GOT3 (cell line): Measurements from ENCODE around the gene UFD1.
"Not testable (repeated sequence)": the region's sequence is repeated elsewhere in the genome, so short reads cannot be mapped to it uniquely, and the experiment has no call there.

Experiments
- DNase-seq: peaks from one replicate; lab custom pipeline; 2025; ENCODE audit warnings: mixed read lengths; lab: John Stamatoyannopoulos, UW

Gene UFD1

GRCh38 chr22:19448076-19448607 is 30.9 kb downstream of the UFD1 start:
- DNase-seq, result no peak

- DNase-seq, result peak; percentile 56
Observed at GRCh38 chr22:19447330-19448075, 31.5 kb downstream of the UFD1 start, which contains the start of gene C22orf39. TSS of gene C22orf39 (minus strand) at chr22:19447711. CDS start at chr22:19447688, 23 bp downstream.

- DNase-seq, result no peak
Observed at GRCh38 chr22:19446603-19447329, 32.2 kb downstream of the UFD1 start.

DNA sequence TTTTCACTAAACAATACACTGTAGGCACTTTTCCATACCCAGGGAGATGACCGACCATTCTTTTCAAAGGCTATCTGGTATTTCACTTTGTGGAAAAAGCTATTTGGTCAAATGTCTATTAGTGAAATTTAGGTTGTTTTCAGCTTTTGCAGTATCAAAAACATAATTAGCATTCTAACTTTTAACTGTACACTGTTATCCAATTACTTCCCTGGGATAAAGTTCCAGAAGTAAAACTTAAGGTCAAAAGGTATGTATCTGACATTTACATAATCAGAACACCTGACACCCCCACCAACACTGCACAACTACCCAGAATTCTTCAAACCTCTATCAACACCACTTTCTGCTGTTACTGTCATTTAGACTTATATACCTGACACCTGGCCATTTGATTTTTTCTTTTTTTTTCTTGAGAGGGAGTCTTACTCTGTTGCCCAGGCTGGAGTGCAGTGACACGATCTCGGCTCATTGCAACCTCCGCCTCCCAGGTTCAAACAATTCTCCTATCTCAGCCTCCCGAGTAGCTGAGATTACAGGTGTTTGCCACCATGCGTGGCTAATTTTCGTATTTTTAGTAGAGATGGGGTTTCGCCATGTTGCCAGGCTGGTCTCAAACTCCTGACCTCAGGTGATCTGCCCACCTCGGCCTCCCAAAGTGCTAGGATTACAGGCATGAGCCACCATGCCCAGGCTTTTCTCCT is 33.6 kb downstream of the UFD1 start:
- not testable (repeated sequence) for DNase-seq

GRCh38 chr22:19443544-19444211 is 35.3 kb downstream of the UFD1 start:
- DNase-seq, result no peak

DNA sequence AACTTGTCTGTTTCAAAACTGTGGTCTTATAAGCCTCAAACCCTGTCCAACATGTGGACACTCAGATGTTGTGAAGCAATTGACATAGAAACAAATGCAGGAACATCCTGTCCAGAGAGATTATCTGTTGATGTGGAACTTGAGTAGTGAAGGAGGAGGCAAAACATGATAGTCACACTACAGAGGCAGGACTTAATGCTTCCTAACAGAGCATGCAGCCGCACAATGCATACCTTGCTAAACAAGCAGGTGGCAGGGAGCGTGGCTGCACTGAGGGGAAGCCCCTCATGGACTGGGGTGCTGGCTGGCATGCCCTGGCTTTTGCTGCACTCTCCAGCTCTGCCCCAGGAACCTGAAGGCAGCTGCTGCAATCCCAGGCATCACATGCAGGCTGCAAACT is 36.8 kb downstream of the UFD1 start:
- no peak for DNase-seq

- DNase-seq, result no peak
Observed at GRCh38 chr22:19440411-19441195, 38.4 kb downstream of the UFD1 start.

GRCh38 chr22:19438298-19438697 is 40.7 kb downstream of the UFD1 start:
- no peak for DNase-seq

GRCh38 chr22:19436444-19437161 is 42.4 kb downstream of the UFD1 start:
- not testable (repeated sequence) for DNase-seq

- DNase-seq, result no peak
Observed at GRCh38 chr22:19434829-19435580, 44.0 kb downstream of the UFD1 start.

- DNase-seq, result no peak
Observed at GRCh38 chr22:19434401-19434800, 44.6 kb downstream of the UFD1 start.

DNA sequence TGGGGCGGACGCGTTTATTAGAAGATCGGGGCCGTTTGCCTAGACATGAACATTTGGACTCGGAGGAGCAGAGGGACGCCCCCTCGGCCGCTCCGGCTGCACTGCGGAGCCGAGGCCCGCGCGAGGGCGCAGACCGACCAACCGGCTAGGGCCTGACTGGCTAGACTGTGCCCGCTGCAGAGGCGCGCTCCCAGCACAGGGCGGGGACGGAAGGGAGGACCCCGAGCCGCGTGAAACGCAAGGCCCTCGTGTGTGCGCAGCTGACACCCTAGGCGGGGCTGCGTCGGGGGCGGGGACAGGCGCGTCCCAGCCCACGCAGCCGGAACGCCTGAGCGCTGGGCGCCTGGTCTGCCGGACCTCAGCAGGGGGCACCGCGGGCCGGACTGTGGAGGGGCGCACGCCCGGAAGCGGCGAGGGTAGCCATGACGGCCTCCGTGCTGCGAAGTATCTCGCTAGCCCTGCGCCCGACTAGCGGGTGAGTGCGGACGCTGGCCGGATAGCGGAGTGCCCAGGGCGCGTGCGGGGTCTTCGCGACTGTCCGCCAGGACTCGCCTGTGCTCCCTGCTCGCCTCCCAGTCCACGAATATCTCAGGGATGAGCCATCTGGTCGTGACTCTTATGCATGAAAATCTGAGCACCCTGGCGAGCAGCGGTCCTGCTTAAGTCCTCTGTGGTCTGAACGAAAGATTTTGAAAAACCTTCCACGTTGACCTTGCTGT is 46.7 kb downstream of the UFD1 start, which contains the start of gene MRPL40:
MRPL40 (plus strand) TSS at position 413 of the 719 bp plus-strand sequence; CDS start at position 423, 10 bp downstream.
- DNase-seq, result peak; percentile 68

- peak; percentile 68 for DNase-seq
Observed at GRCh38 chr22:19431649-19432132, 47.3 kb downstream of the UFD1 start, which contains the start of gene HIRA. TSS of gene HIRA (minus strand) at chr22:19431733. CDS start at chr22:19431476, 257 bp downstream.

- no peak for DNase-seq
Observed at GRCh38 chr22:19430890-19431541, 48.0 kb downstream of the UFD1 start.

DNA sequence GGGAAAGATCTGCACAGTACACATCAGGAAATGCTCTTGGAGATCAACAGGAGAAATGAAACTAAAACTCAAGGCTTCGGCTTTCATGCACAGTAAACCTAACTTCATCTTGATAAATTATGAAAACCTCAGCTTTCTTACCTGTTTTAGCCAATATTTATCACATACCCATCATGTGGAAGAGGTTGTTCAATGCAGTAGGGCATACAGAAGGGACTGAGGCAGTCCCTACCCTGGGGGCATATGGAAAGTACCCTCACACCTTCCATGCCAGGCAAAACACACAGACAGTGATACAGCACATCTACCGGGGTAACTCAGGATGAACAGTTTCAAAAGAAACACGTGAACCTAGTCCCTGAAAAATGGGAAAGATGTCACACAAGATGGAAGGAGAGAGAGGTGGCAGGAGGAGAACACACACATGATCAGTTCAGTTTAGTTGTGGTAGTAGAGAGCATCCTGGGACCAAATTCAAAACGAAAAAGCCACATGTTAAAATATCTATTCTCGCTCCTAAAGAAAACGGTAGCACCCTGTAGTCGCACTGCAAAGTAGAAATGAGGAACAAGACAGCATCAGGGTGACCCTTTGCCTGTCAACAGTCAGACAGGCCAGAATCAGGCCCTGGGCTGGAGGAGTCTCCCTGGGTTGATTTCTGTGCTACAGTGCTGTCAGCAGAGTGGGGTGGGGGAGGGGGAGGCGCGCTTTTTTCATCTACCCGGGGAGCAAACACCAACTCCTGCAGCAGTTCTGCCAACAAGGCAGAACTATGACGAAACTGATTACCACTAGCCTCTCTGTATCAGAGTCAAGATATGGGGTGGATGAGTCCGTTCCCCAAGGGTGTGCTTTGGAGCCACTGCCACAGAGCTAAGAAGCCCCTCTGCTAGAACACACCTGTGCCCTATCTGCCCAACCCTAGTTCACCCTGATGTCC is 48.8 kb downstream of the UFD1 start:
- no peak for DNase-seq

DNA sequence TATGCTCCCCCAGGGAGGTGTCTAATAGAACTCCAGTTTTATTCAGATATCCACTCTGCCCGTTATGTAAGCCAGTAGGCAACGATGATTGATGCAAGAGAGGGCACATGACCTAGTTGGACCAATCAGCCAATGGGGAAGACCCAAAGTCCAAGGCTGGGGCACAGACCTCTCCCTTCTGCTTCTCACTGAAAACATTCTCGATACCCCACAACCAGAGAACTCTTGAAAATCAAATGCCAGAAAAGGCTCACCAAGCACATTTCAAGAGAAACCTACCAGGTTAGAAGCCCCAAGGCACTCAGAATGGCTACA is 54.9 kb downstream of the UFD1 start:
- DNase-seq, result no peak
